Inflammatory macrophage treated with lipopolysaccharide for 4 hours (primary cell): Measurements from ENCODE around the gene XKR8.
"Not testable (repeated sequence)": the region's sequence is repeated elsewhere in the genome, so short reads cannot be mapped to it uniquely, and the experiment has no call there.

Source experiments
- DNase-seq: peaks from one replicate; pipeline ENCODE4 v3.0.0-alpha.2; 2020

Gene XKR8

DNA sequence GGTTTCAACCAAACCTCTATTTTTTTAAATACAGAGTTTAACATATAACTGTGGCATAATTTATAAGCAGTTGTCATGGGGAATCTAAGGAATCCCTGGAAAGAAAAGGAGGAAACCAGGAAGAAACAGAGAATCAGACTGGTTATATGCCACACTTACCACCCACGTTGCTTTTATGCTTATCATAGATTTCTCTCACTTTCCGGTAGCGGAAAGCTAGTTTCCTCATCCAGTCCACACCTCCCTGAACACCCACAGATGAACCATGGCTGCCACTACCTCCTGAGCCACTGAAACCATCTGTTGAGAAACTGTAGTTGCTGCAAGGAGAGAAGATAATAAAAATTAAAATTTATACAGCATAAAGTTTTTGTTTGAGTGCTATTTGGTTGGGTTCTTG is 33.5 kb downstream of the XKR8 start:
- DNase-seq = peak; percentile 80

DNA sequence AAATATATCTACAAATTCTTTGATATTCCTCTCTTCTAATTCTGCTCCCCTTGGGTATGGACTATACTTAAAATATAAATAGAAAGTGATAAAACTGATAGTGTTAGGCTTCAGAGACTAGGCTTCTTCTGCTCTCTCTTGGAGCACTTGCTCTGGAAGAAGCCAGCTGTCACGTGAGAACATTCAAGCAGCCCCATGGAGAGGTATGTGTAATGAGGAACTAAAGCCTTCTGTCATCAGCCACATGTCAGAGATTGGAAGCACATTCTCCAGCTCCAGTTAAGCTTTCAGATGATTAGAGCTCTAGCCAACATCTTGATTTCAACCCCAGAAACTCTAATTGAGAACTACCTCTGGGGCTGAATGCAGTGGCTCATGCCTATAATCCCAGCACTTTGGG is 34.3 kb downstream of the XKR8 start:
- peak; percentile 73 for DNase-seq

DNA sequence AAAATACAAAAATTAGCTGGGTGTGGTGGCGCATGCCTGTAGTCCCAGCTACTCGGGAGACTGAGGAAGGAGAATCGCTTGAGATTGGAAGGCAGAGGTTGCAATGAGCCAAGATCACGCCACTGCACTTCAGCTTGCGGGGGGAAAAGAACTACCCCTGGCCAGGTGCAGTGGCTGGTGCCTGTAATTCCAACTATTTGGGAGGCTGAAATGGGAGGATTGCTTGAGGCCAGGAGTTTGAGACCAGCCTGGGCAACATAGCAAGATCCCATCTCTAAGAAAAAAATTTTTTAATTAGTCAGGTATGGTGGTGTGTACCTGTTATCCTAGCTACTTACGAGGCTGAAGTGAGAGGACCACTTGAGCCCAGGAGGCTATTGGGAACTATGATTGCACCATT is 34.8 kb downstream of the XKR8 start:
- DNase-seq = not testable (repeated sequence)

DNA sequence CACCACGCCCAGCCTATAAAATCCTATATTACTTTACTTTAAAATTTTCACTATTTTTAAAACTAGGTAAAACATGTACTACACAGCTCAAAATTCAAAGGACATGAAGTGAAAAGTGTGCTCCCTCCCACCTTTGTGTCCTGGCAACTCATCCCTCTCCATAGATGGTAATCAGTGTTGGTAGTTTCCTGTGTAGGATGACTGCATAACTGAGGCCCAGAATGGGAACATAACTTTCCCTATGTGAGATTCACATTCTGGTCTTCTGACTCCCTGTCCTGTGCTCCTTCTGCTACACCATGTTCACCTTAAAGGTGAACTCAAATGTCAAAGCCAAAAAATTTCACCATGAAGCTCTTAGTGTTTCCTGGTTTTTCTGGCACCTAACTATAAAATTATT is 39.3 kb downstream of the XKR8 start:
- no peak for DNase-seq

DNA sequence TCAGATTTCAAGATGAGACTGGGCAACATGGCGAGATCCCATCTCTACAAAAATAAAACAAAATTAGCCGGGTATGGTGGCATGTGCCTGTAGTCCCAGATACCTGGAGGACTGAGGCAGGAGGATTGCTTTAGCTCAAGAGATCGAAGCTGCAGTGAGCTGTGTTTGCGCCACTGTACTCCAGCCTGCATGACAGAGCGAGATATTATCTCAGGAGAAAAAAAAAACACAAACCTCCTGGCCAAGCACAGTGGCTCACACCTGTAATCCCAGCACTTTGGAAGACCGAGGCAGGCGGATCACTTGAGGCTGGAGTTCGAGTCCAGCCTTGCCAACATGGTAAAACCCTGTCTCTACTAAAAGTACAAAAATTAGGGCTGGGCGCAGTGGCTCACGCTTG is 42.8 kb downstream of the XKR8 start:
- no peak for DNase-seq

DNA sequence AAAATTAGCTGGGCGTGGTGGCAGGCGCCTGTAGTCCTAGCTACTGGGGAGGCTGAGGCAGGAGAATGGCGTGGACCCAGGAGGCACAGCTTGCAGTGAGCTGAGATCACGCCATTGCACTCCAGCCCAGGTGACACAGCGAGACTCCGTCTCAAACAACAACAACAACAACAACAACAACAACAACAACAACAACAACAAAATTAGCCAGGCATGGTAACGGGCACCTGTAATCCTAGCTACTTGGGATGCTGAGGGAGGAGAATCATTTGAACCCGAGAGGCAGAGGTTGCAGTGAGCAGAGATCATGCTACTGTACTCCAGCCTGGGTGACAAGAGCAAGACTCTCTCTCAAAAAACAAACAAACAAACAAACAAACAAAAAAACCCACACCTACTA is 43.3 kb downstream of the XKR8 start:
- not testable (repeated sequence) for DNase-seq

DNA sequence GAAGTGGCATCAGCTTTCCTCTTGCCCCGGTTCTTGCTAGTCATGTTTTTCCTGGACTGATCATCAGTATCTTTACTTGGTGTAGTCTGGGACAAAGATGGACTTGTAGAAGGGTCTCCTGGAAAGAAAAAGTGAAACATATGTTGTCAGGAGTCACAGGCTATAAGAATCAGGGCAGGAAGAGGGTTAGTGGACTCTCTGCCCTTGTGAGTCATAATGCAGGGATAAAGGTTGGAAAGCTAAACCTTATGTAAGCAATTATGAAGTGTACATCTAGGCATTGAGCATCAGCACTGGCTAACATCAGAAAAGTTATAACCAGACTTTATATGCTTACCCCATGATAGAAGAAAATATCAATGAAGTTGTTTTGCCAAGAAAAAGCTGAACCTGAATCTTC is 51.2 kb downstream of the XKR8 start:
- no peak for DNase-seq
